GM18511 (cell line): ENCODE measurements around the gene NSRP1.
"Not testable (repeated sequence)": the region's sequence is repeated elsewhere in the genome, so short reads cannot be mapped to it uniquely, and the experiment has no call there.

Experiments used
- ATAC-seq: cut with Tn5 transposase; IDR thresholded peaks from one replicate; pipeline ENCODE4 v1.9.1; 2021; ENCODE audit warnings: mild to moderate bottlenecking, moderate library complexity; ENCODE audit not compliant: unreplicated experiment

The NSRP1 gene

GRCh38 chr17:30118635-30119034 lies 2.0 kb downstream of the NSRP1 start:
- not testable (repeated sequence) for ATAC-seq

- no peak for ATAC-seq
Observed at GRCh38 chr17:30124273-30124796, 7.7 kb downstream of the NSRP1 start.

- no peak for ATAC-seq
Observed at GRCh38 chr17:30130121-30130520, 13.5 kb downstream of the NSRP1 start.

- ATAC-seq: no peak
Observed at GRCh38 chr17:30132615-30133014, 16.0 kb downstream of the NSRP1 start.

- no peak for ATAC-seq
Observed at GRCh38 chr17:30133197-30133596, 16.6 kb downstream of the NSRP1 start.

GRCh38 chr17:30134551-30134950 lies 17.9 kb downstream of the NSRP1 start:
- ATAC-seq: no peak

GRCh38 chr17:30137158-30137557 lies 20.5 kb downstream of the NSRP1 start:
- no peak for ATAC-seq

GRCh38 chr17:30147860-30148259 lies 31.2 kb downstream of the NSRP1 start:
- ATAC-seq: not testable (repeated sequence)

GRCh38 chr17:30148376-30148775 lies 31.8 kb downstream of the NSRP1 start:
- no peak for ATAC-seq

GRCh38 chr17:30151471-30151870 lies 34.9 kb downstream of the NSRP1 start:
- no peak for ATAC-seq

GRCh38 chr17:30153463-30153862 lies 36.8 kb downstream of the NSRP1 start:
- no peak for ATAC-seq

- no peak for ATAC-seq
Observed at GRCh38 chr17:30155389-30155788, 38.8 kb downstream of the NSRP1 start.

GRCh38 chr17:30158896-30159625 lies 42.4 kb downstream of the NSRP1 start:
- ATAC-seq: no peak

GRCh38 chr17:30160419-30161172 lies 44.0 kb downstream of the NSRP1 start:
- no peak for ATAC-seq

GRCh38 chr17:30161601-30162000 lies 45.0 kb downstream of the NSRP1 start:
- ATAC-seq: no peak

GRCh38 chr17:30164531-30164930 lies 47.9 kb downstream of the NSRP1 start:
- ATAC-seq: no peak

GRCh38 chr17:30165147-30165546 lies 48.5 kb downstream of the NSRP1 start:
- no peak for ATAC-seq

- no peak for ATAC-seq
Observed at GRCh38 chr17:30165960-30166359, 49.3 kb downstream of the NSRP1 start.

- no peak for ATAC-seq
Observed at GRCh38 chr17:30170415-30170987, 53.9 kb downstream of the NSRP1 start.

GRCh38 chr17:30172560-30172959 lies 55.9 kb downstream of the NSRP1 start:
- no peak for ATAC-seq

GRCh38 chr17:30173649-30174048 lies 57.0 kb downstream of the NSRP1 start:
- peak; percentile 89 for ATAC-seq

GRCh38 chr17:30174556-30174955 lies 57.9 kb downstream of the NSRP1 start:
- no peak for ATAC-seq
